ENCODE results near the gene CA7.

CA7 gene

DNA sequence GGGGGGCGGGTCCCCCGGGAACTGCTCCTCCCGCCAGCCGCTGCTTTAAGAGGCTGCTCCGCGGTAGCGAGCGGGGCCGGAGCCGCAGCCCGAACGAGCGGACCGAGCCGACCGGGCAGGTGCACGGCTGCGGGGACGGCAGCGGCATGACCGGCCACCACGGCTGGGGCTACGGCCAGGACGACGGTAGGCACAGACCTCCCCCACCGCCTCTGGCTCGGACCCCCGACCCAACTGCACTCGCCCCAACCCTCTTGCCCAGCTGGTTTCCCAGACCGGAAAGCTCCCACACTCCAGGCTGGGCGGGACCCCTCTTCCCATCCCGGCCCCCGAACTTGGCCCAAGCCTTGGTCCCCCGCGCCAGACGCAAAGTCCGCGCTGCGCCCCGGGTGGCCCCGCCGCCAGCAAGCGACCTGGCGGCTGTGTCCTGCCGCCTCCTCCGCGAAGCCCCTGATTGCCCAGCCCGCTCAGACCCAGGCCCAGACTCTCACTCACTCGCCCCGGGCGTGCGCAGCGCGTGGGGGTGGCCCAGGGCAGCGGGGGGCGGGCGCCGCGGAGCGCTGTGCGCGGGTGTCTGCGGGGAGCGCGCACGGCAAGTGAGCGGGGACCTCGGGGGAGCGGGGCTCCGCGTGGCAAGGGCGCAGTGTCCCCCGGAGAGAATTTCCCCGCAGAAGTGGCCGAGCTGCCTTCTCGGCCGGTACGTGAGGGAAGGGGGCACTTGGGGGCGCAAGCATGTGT is at the start of gene CA7:
Gene CA7, plus strand, starts transcription at position 73 of the 738 bp plus-strand sequence. Its CDS starts 74 bp downstream, at position 147.
- DNase-seq (ENCODE audit: low read depth, low spot score), result no peak

GRCh38 chr16:66798161-66798560 is 46.1 kb upstream of the CA7 start:
- DNase-seq (ENCODE audit: low read depth, low spot score), result no peak

- DNase-seq (ENCODE audit: low read depth, low spot score), result no peak
Measured at GRCh38 chr16:66800856-66801255, 43.4 kb upstream of the CA7 start.

DNA sequence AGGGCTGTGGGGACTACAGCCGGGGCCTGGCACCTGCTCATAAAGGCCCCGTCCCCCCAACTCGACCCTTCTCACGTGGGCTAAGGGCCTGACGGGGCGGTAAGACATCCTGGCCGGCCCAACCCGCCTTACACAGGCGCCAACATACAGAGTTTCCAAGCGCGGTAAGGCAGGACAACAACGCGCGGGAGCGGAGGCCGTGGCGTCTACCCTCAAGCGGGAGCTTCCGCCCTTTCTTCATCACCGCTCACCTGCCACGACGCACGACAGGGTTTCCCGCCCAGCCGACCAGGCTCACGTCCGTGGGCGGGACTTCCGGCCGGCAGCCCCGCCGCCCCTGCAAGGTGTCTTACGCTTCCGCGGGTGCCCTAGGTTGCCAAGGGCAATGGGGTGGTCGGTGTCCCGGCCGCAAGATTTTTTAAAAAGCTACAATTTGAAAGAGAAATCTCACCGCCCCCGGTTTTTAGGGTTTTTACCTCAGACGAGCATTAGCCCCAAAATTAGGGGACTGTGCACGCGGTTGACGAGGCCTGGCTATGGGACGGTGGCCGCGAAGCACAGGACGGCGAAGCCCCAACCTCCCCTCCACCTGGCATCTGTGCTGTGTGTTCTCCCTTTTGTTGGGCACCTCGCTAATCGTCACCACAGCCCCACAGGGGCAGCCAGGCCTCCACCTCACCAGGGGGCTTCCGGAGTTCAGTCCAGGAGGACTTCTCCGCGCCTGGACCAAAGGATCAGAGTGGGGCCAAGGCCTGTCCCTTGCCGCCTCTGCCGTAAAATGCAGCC is 42.7 kb upstream of the CA7 start, which contains the start of gene TERB1:
Gene TERB1, minus strand, starts transcription at position 265 of the 786 bp plus-strand sequence. CDS start 4,786 bp downstream, outside the sequence.
- DNase-seq (ENCODE audit: low read depth, low spot score), result no peak

- no peak for DNase-seq (ENCODE audit: low read depth, low spot score)
Measured at GRCh38 chr16:66802159-66802558, 42.1 kb upstream of the CA7 start.

DNA sequence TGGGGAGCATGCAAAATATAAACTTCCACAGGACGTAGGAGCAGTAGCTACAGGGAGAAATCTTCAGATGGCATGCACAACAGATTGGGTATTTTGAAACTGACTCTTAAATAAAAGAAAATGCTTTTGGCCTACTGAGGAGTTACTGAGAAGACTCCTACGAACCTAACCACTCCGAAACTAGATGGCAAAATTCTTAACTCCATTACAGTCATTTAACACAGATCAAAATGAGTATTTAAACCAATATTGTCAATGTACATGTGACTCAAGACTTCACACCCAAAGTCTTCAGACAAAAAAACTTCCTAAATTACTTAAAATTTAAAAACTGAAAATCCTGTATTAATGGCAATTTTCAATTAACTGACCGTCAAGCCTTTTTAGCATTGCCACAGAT is 34.4 kb upstream of the CA7 start:
- DNase-seq (ENCODE audit: low read depth, low spot score), result no peak

GRCh38 chr16:66810391-66810790 is 33.8 kb upstream of the CA7 start:
- no peak for DNase-seq (ENCODE audit: low read depth, low spot score)

DNA sequence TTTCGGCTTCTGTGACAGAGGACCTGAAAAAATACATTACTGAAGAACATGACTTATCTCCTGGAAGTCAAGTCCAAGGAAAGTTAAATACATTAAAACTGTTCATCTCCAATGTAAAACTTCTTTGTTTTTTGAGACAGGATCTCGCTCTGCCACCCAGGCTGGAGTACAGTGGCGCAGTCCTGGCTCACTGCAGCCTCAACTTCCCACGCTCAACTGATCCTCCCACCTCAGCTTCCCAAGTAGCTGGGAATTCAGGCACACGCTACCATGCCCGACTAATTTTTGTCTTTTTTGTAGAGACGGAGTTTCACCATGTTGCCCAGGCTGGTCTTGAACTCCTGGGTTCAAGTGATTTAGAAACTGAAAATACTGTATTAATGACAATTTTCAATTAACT is 33.2 kb upstream of the CA7 start:
- no peak for DNase-seq (ENCODE audit: low read depth, low spot score)

- DNase-seq (ENCODE audit: low read depth, low spot score), result no peak
Measured at GRCh38 chr16:66814734-66815133, 29.5 kb upstream of the CA7 start.

DNA sequence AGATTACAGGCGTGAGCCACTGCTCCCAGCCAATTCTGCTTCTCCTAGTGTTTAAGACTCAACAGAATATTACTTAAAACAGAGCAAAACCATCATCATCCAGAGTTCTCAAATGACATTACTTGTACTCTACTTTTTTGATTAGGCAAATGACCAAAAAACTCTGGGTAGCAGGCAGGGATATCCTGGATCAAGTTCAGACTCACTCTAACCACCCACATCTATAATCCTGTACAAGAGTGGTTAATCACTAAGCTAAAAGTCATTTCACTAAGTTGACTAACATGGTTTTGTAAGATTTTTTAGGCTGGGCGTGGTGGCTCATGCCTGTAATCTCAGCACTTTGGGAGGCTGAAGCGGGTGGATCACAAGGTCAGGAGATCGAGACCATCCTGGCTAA is 20.2 kb upstream of the CA7 start:
- DNase-seq (ENCODE audit: low read depth, low spot score), result no peak

DNA sequence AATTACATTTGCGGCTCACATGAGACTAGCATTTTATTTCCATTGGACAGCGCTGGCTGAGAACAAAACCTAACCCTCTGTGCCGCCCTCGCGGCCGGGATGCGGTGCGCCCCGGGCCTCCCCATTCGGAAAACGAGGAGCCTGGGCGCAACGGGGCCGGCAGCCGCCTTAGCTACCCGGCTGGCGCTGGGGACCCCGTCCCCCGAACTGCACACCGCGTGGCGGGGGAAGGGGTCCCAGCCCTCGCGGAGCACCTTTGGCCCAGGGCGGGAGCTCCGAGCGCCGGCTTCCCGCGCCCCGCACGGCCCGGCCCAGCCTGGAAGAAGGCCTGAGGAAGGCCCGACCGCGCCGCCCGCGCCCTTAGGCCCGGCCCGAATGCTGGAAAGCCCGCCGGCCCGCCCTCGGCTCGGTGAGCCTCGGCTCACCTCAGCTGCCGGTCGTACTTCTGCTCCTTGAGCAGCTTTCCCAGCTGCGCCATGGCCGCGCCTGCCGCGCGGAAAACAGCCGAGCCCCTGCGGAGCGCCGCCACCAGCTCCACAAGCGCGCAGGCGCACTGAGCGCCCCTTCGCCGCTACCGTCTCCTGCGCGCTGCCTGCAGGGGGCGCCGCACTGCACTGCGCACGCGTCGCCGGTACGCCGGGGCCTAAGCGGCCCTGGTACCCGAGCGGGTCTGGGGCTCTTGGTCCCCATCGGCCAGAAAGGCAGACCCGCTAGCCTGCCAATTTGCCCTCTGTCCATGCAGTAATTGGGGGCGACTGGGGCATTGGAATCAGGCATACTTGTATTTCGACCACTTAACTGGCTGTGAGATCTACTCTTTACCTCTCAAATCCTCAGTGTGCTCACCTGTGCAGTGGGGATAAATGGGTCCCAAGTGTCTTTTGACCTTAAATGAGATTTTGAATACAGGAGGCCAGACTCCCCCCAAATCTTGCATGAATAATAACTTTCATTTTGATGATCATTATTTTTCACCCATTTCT is 13.5 kb upstream of the CA7 start, which contains the start of gene NAE1:
Gene NAE1, minus strand, starts transcription at position 555 of the 983 bp plus-strand sequence. Its CDS starts 77 bp downstream, at position 478.
- DNase-seq (ENCODE audit: low read depth, low spot score), result peak; percentile 72

DNA sequence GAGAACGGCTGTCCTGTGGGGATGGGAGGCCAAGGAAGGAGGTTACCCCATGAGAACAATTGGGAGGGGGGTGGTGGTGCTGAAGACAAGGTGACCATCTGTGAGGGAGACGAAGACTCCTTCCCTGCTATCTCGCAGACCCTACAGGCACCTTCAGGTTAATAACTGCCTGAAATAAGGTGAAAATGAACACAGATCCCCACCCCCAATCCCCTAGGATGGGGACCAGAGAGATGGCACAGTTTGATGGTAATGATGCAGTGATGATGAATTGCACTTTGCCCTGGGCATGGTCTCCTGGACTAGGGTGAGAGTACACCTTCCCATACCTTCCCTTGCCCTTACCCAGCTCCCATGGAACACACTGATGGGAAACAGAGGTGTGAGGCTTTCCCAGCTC is 12.0 kb upstream of the CA7 start:
- no peak for DNase-seq (ENCODE audit: low read depth, low spot score)

DNA sequence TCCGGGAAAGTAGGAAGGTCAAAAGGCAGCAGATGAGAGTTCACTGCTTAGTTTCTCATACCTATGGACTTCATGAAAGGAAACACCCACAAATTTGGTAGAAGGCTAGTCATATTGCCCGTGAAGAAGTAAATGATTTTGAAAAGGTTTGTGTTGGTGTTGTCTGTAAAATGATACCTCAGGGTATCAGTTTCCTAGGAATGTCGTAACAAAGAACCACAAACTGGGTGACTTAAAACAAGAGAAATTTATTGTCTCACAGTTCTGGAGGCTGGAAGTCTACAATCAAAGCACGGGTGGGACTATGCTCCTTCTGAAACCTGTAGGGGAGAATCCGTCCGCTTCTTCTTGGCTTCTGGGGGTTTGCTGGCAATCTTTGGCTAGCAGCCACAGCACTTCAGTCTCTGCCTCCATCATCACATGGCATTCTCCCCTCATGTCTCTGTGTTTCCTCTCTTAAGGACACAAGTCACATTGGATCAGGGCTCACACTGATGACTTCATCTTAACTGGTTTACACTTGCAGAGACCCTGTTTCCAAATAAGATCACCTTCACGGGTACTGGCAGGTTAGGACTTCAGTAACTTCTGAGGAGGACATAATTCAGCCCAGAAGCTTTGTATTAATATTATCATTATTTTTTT is 11.4 kb upstream of the CA7 start:
- no peak for DNase-seq (ENCODE audit: low read depth, low spot score)

DNA sequence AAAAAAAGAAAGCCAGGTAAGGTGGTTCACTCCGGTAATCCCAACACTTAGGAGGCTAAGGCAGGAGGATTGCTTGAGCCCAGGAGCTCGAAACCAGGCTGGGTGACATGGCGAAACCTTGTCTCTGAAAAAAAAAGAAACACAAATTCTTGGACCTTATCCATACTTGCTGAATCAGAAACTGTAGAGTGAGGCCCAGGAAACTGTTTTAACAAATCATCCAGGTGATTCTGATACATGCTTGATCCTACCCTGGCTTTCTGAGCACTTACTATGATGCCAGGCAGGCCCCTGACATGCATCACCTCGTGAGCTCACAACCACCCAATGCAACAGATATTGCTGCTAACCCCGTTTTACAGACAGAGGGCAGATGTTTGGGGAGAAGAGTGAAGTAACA is 9.5 kb upstream of the CA7 start:
- no peak for DNase-seq (ENCODE audit: low read depth, low spot score)

GRCh38 chr16:66840883-66841282 is 3.3 kb upstream of the CA7 start:
- DNase-seq (ENCODE audit: low read depth, low spot score), result no peak

DNA sequence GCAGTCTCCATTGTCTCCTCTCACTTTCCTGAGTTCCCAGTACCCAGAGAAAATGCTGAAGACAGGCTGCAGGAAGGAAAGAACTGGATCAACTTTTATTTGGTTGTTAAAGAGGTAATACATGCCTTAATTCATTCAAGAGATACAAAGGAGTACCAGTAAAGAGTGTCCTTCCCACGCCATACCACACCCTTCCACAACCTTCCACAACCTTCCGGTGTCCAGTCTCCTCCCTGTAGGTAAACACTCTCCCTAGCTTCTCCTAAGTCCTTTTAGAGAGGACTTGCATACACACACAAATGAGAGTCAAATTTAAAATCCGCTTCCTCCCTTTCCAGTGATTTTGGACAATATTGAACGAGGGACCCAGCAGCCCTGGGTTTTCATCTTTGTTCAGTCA is 2.8 kb upstream of the CA7 start:
- DNase-seq (ENCODE audit: low read depth, low spot score), result no peak

GRCh38 chr16:66842765-66843164 is 1.4 kb upstream of the CA7 start:
- no peak for DNase-seq (ENCODE audit: low read depth, low spot score)

DNA sequence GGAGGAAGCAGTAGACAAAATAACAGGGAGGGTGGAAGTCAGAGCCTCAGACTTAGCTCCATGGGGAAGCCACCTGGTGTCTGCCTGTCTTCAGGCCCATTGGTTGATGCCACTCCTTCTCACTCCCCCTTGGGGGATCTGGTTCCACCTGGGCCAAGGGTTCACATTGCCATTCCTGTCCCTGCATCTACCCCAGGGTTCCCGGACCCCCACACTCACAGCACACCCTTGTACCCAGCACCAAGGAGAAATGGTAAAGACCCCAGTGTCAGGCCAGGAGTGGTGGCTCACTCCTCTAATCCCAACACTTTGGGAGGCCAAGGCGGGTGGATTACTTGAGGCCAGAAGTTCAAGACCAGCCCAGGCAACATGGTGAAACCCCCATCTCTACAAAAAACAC is 1.0 kb upstream of the CA7 start:
- no peak for DNase-seq (ENCODE audit: low read depth, low spot score)

DNA sequence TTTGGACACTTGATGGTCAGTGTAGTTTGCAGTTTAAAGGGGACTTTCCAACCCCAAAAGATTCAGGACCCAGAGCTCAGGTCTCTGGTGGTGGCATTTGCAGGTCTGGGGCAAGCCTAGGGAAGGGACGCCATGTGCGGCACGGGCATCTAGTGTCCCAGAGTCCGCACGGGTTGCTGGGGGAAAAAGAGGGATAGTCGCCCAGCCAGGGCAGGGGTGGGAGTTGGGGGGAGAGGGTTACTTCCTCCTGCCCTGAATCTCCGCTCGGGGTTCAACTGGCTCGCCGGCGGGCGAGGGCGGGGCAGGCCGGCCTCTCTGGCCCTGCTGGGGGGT is 239 bp upstream of the CA7 start:
- no peak for DNase-seq (ENCODE audit: low read depth, low spot score)

GRCh38 chr16:66845080-66845410 is 831 bp downstream of the CA7 start:
- no peak for DNase-seq (ENCODE audit: low read depth, low spot score)

DNA sequence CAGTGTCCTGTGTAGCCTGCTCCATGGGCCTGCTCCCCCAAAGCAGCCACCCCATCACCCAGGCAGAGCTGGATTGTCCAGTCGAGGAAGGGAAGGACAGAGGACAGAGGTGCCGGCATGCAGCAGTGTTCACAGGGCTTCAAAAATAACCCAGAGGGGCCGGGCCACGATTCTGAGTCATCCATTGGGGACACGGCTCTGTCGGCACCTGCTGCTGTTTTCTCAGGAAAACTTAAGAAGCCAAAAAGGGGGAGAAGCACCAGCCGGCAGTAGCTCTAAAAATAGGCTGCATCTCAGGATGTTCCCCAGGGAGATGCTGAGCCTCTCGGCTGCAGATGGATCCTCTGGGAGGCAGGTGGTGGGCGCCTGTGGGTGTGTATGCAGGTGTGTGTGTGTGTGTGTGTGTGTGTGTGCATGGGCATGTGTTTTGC is 1.6 kb downstream of the CA7 start:
- no peak for DNase-seq (ENCODE audit: low read depth, low spot score)

All from activated naive CD8-positive, alpha-beta T cell treated with anti-CD3 and anti-CD28 coated beads, Interleukin-2, amount 50 U/mL, for 16 hours (primary cell).